Measurements from ENCODE around the gene PSEN1.
A peak's percentile ranks its signal among the peaks of the same experiment; 100 is the strongest.

The PSEN1 gene

GRCh38 chr14:73136387-73137225 lies at the start of gene PSEN1:
TSS of gene PSEN1 (plus strand) at chr14:73136507. CDS start at chr14:73148020, 11,513 bp downstream.
- DNase-seq = peak; percentile 100

- no peak for DNase-seq
Observed at GRCh38 chr14:73091044-73091443, 45.3 kb upstream of the PSEN1 start.

- DNase-seq = no peak
Observed at GRCh38 chr14:73097421-73097820, 38.9 kb upstream of the PSEN1 start.

GRCh38 chr14:73100334-73100733 lies 36.0 kb upstream of the PSEN1 start:
- no peak for DNase-seq

- no peak for DNase-seq
Observed at GRCh38 chr14:73102806-73103497, 33.4 kb upstream of the PSEN1 start.

- DNase-seq = no peak
Observed at GRCh38 chr14:73105050-73105449, 31.3 kb upstream of the PSEN1 start.

- DNase-seq = no peak
Observed at GRCh38 chr14:73105727-73106126, 30.6 kb upstream of the PSEN1 start.

GRCh38 chr14:73116079-73116665 lies 20.1 kb upstream of the PSEN1 start:
- no peak for DNase-seq

- DNase-seq = no peak
Observed at GRCh38 chr14:73124180-73124894, 12.0 kb upstream of the PSEN1 start.

- no peak for DNase-seq
Observed at GRCh38 chr14:73125169-73125588, 11.1 kb upstream of the PSEN1 start.

GRCh38 chr14:73125746-73126145 lies 10.6 kb upstream of the PSEN1 start:
- DNase-seq = no peak

- no peak for DNase-seq
Observed at GRCh38 chr14:73133795-73134194, 2.5 kb upstream of the PSEN1 start.

- DNase-seq = no peak
Observed at GRCh38 chr14:73136085-73136386, 271 bp upstream of the PSEN1 start.

- no peak for DNase-seq
Observed at GRCh38 chr14:73140811-73141323, 4.6 kb downstream of the PSEN1 start.

- no peak for DNase-seq
Observed at GRCh38 chr14:73142216-73142615, 5.9 kb downstream of the PSEN1 start.

GRCh38 chr14:73143003-73143402 lies 6.7 kb downstream of the PSEN1 start:
- DNase-seq = no peak

- no peak for DNase-seq
Observed at GRCh38 chr14:73143617-73144016, 7.3 kb downstream of the PSEN1 start.

- no peak for DNase-seq
Observed at GRCh38 chr14:73145371-73145770, 9.1 kb downstream of the PSEN1 start.

GRCh38 chr14:73146111-73146510 lies 9.8 kb downstream of the PSEN1 start:
- no peak for DNase-seq

- DNase-seq = no peak
Observed at GRCh38 chr14:73149753-73150152, 13.4 kb downstream of the PSEN1 start.

- no peak for DNase-seq
Observed at GRCh38 chr14:73153272-73153671, 17.0 kb downstream of the PSEN1 start.

GRCh38 chr14:73162251-73162650 lies 25.9 kb downstream of the PSEN1 start:
- DNase-seq = no peak

- no peak for DNase-seq
Observed at GRCh38 chr14:73166399-73166798, 30.1 kb downstream of the PSEN1 start.
